Vagina (tissue), 2 donors: Measurements from ENCODE around the gene PLAAT4. TPM values are rescaled to one million over a fixed set of nuclear protein-coding genes. Genes with fewer than 3 reads are reported as not detected.
"Not testable (repeated sequence)": the region's sequence is repeated elsewhere in the genome, so short reads cannot be mapped to it uniquely, and the experiment has no call there.

ENCODE experiments used
- DNase-seq, 2 donors: peaks; one replicate each; pipeline ENCODE4 v3.0.0-alpha.2; 2017; ENCODE audit errors: extremely low spot score in 2 of 2
- H3K27ac ChIP-seq: fragments of 200-600 bp; sonication (generic); one replicate; pipeline ENCODE4 v1.5.1; 2019
- H3K27me3 ChIP-seq: fragments of 200-600 bp; sonication (generic); one replicate; pipeline ENCODE4 v1.5.1; 2019
- H3K36me3 ChIP-seq, 2 donors: fragments of 200-600 bp; sonication (generic); one replicate each; pipeline ENCODE4 v1.5.1; 2017 to 2019
- H3K4me1 ChIP-seq: fragments of 200-600 bp; sonication (generic); one replicate; pipeline ENCODE4 v1.5.1; 2019
- H3K4me3 ChIP-seq, 2 donors: fragments of 200-600 bp; sonication (generic); 1 replicate in 1 of 2; 2 replicates in 1 of 2; pipeline ENCODE4 v1.5.1; 2016 to 2019
- H3K9me3 ChIP-seq: fragments of 200-600 bp; sonication (generic); one replicate; pipeline ENCODE4 v1.5.1; 2019
- POLR2A ChIP-seq, 2 donors: fragments of 450-650 bp; IDR thresholded peaks; one replicate each; pipeline ENCODE4 v1.6.1; 2017; ENCODE audit warnings: antibody characterized with exemption in 2 of 2, mild to moderate bottlenecking in 2 of 2, moderate library complexity in 2 of 2
- POLR2AphosphoS5 ChIP-seq, 2 donors: sonication (generic); formaldehyde crosslinking; IDR thresholded peaks; one replicate each; pipeline ENCODE4 v1.9.0; 2017; ENCODE audit warnings: antibody characterized with exemption in 2 of 2, mild to moderate bottlenecking in 2 of 2, low read depth in 1 of 2; ENCODE audit not compliant: insufficient read depth in 1 of 2
- intact Hi-C: fragments of 100-400 bp; cut with DNase I; formaldehyde crosslinking; loops from one replicate; pipeline ENCODE4 v1.15.1; 2023
- total RNA-seq: library from RNA; depleted of rRNA; stranded (reverse); fragments of >200 nt; gene quantifications from one replicate; pipeline ENCODE4 v1.2.3, GENCODE V29; 2016
- TF ChIP-seq, protein P1 (sequence below), 3 experiments: fragments of 450-650 bp in 2 of 3; fragments of 200-600 bp in 1 of 3; sonication (generic) in 1 of 3; IDR thresholded peaks; one replicate each; pipeline ENCODE4 v1.5.1; 2017 to 2019; ENCODE audit warnings: antibody characterized with exemption in 3 of 3, mild to moderate bottlenecking in 2 of 3, moderate library complexity in 2 of 3

PLAAT4 gene
- total RNA-seq, 1 donor from 2014 or later, result 43.5 TPM

DNA sequence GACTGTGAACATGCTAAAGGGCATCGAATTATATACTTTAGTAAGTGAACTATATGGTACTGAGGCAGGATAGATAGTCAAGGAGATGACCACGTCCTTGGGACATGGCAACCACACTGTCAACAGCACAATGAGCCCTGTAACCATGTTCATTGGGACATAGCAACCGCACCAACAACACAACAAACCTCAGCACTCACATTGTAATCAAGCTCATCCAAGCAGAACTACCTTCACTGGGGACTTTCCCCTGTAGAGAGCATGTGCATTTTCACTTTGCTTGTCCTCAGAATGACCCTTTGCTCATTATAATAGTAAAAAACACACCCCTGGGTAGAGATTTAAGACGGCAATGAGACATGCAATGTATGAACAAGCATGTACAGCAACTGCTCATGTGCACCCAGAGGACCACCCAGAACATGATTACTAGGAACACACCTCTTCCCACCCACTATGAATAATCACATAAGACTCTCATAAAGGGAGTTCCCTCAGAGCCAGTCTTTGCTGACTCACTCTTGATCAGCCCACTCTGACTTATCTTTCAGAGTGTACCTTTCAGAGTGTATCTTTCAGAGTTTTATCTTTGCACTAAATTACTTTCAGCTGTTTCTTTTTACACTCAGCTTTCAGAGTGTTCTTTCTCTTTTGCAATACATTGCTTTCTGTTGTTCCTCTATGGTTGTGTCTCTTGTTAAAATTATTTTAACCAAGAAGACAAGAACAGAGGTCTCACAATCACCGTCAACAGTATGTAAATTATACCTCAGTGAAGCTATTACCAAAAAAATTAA lies 30.6 kb downstream of the PLAAT4 start:
- no peak for DNase-seq

DNA sequence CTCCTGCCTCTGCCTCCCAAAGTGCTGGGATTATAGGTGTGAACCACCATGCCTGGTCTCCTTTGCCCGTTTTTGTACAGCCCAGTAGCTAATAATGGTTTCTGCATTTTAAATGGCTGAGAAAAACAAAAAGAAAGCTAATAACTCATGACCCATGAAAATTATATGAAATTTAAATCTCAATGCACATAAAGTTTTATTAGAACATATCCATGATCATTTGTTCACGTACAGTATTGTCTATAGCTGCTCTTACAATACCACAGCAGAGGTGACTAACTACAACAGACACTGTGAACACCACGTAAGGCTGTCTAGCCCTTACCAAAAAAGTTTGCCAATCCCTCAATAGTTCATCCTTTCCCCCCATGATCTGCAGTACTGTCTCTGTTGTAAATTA lies 33.0 kb downstream of the PLAAT4 start:
- Histone ChIP-seq H3K27me3 (no peaks in the 10 kb centered on the region), H3K36me3 (no peaks in the 10 kb centered on the region), H3K9me3 (no peaks in the 10 kb centered on the region), H3K4me3 (no peak overlapping the region), H3K27ac (no peak overlapping the region), H3K4me1 (peaks cover 26% of the 10 kb centered on the region)
- TF ChIP-seq POLR2A (IDR thresholded peaks at IDR 0.05) (no peak), POLR2AphosphoS5 (IDR thresholded peaks at IDR 0.05; ENCODE audit: insufficient read depth in 1 of 2, low read depth in 1 of 2) (no peak)
- intact Hi-C loops, result no loop called here
- DNase-seq, result no peak

More for the DNA sequence above, 30.6 kb downstream of the PLAAT4 start:
- TF ChIP-seq POLR2A (IDR thresholded peaks at IDR 0.05), result no peak
- TF ChIP-seq POLR2AphosphoS5 (IDR thresholded peaks at IDR 0.05; ENCODE audit: insufficient read depth in 1 of 2, low read depth in 1 of 2), result peak in 1 of 2 donors; percentile 88
- intact Hi-C loops, result no loop called here
- Histone ChIP-seq H3K36me3 (no peaks in the 10 kb centered on the region), H3K27ac (peak overlapping the region; percentile 21), H3K27me3 (no peaks in the 10 kb centered on the region), H3K4me1 (peaks cover 17% of the 10 kb centered on the region), H3K4me3 (no peak overlapping the region), H3K9me3 (no peaks in the 10 kb centered on the region)

DNA sequence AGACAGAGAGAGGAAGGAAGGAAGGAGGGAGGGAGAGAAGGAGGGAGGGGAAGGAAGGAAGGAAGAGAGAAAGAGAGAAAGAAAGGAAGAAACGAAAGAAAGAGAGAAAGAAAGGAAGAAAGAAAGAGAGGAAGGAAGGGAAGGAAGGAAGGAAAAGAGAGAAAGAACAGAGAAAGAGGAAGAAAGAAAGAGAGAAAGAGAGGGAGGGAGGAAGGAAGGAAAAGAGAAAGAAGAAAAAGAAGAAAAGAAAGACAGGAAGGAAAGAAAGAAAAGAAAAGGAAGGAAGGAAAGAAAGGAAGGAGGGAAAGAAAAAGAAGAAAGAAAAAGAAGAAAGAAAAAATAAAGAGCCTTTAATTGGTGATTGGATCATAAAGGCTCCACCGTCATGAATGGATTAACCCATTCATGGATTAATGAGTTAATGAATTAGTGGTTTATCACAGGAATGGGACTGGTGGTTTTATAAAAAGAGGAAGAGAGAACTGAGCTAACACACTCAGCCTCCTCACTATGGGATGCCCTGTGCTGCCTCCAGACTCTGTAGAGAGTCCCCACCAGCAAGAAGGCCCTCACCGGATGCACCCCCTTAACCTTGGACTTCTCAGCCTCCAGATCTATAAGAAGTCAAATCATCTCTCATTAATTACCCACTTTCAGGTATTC lies 35.5 kb downstream of the PLAAT4 start:
- H3K4me3 ChIP-seq, result no peak overlapping the region
- DNase-seq, result no peak
- H3K9me3 ChIP-seq, result no peaks in the 10 kb centered on the region
- TF ChIP-seq, protein P1, sequence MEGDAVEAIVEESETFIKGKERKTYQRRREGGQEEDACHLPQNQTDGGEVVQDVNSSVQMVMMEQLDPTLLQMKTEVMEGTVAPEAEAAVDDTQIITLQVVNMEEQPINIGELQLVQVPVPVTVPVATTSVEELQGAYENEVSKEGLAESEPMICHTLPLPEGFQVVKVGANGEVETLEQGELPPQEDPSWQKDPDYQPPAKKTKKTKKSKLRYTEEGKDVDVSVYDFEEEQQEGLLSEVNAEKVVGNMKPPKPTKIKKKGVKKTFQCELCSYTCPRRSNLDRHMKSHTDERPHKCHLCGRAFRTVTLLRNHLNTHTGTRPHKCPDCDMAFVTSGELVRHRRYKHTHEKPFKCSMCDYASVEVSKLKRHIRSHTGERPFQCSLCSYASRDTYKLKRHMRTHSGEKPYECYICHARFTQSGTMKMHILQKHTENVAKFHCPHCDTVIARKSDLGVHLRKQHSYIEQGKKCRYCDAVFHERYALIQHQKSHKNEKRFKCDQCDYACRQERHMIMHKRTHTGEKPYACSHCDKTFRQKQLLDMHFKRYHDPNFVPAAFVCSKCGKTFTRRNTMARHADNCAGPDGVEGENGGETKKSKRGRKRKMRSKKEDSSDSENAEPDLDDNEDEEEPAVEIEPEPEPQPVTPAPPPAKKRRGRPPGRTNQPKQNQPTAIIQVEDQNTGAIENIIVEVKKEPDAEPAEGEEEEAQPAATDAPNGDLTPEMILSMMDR (IDR thresholded peaks at IDR 0.05), result no peak
- no peak for TF ChIP-seq POLR2A (IDR thresholded peaks at IDR 0.05)
- H3K36me3 ChIP-seq, result no peaks in the 10 kb centered on the region
- no peaks in the 10 kb centered on the region for H3K27me3 ChIP-seq
- H3K27ac ChIP-seq, result no peak overlapping the region
- intact Hi-C loops, result no loop called here
- H3K4me1 ChIP-seq, result peaks cover 31% of the 10 kb centered on the region

DNA sequence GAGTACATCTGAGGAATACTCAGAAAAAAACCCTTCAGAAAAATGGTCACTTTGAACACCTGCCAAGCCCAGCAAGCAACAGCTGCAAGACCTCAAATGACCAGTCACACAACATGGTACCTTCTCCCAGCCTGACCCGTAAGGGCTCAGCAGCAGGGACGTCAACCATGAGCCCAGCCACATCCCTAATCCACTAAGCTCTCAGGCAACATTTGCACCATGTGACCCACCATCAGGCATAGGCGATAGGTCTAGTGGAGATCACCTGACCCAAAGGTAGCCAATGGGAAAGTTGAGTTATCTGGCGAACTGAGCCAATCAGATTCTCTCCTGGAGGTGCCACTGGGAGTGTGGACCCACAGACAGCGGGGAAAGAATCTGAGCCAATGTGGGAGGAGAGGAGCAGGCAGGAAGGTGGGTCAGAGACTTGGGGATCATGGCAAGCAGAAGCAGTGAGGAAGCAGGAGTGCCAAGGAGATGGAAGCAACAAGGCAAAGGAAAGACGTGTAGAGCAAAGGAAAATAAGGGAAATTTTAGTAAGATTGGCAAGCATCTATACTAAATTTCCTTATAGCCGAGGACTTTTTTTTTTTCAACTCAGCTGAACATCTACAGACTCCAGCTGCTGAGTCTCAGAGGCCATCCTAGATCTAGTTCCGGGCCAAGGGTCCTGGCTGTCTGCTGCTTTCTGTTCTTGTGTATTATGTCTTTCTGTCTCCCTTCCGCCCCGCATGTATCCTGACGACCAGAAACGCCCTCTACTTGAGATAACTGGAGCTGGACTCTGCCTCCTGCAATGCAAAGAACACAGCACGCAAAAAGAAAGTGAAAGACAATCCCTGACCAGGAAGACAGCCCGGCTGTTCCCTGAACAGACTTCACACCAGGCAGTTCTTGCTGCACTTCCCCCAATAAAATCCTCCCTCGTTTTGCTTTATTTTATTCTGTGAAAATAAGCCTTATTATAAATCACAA lies 37.6 kb downstream of the PLAAT4 start:
- DNase-seq, result no peak
- no peaks in the 10 kb centered on the region for H3K36me3 ChIP-seq
- no peaks in the 10 kb centered on the region for H3K27me3 ChIP-seq
- intact Hi-C loops, result no loop called here
- peak in 1 of 2 donors; percentile 40 for TF ChIP-seq POLR2AphosphoS5 (IDR thresholded peaks at IDR 0.05; ENCODE audit: insufficient read depth in 1 of 2, low read depth in 1 of 2)
- TF ChIP-seq, protein P1 (IDR thresholded peaks at IDR 0.05), result no peak
- TF ChIP-seq POLR2A (IDR thresholded peaks at IDR 0.05), result no peak
- no peaks in the 10 kb centered on the region for H3K9me3 ChIP-seq
- H3K4me1 ChIP-seq, result peaks cover 21% of the 10 kb centered on the region
- H3K27ac ChIP-seq, result peak overlapping the region; percentile 64
- H3K4me3 ChIP-seq, result peak overlapping the region; percentile 21 to 26

DNA sequence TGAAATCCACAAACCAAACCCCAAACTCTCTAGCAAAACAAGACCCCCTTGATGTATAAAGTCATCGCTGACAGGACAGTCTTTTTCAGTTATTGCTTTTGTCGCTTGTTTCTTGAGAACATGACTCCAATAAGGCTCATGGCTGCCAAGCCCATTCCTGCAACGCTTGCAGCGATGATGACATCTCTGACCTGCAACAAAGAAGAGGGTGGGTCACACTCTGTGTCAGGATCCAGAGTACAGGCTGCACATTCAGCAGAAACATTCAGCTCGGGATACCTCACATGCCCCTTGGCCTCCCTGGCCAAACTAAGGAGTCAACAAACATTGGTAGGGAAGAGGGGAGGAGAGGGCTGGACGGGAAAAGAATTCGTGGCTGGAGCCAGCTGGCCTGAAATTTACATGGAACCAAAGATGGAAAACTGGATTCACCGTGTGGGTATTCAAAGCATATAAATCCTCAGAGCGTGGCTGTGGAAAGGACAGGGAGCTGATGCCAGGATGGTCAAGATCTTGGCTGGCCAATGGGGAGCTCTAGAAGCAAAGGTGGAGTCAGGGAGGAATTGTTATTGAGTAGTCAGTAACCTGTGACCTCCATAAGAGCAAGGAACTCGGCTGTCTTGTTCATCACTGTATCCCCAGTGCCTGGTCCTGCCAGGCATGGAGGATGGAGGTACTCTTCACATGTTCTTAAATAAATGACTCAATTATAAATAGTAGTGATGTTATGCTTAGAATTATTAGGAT lies 38.4 kb downstream of the PLAAT4 start:
- Histone ChIP-seq H3K9me3 (no peaks in the 10 kb centered on the region), H3K27me3 (no peaks in the 10 kb centered on the region), H3K27ac (peak overlapping the region; percentile 64), H3K4me1 (peaks cover 21% of the 10 kb centered on the region), H3K4me3 (peak overlapping the region; percentile 21 to 26), H3K36me3 (no peaks in the 10 kb centered on the region)
- intact Hi-C loops, result no loop called here
- TF ChIP-seq, protein P1 (IDR thresholded peaks at IDR 0.05), result no peak
- TF ChIP-seq POLR2A (IDR thresholded peaks at IDR 0.05) (no peak), POLR2AphosphoS5 (IDR thresholded peaks at IDR 0.05; ENCODE audit: insufficient read depth in 1 of 2, low read depth in 1 of 2) (no peak)
- DNase-seq, result no peak

DNA sequence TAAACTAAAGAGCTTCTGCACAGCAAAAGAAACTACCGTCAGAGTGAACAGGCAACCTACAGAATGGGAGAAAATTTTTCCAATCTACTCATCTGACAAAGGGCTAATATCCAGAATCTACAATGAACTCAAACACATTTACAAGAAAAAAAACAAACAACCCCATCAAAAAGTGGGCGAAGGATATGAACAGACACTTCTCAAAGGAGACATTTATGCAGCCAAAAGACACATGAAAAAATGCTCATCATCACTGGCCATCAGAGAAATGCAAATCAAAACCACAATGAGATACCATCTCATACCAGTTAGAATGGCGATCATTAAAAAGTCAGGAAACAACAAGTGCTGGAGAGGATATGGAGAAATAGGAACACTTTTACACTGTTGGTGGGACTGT lies 42.3 kb downstream of the PLAAT4 start:
- DNase-seq, H3K36me3 ChIP-seq, H3K4me3 ChIP-seq, H3K9me3 ChIP-seq, H3K27ac ChIP-seq, intact Hi-C loops, H3K27me3 ChIP-seq: not testable (repeated sequence)
- peaks cover 17% of the 10 kb centered on the region for H3K4me1 ChIP-seq

DNA sequence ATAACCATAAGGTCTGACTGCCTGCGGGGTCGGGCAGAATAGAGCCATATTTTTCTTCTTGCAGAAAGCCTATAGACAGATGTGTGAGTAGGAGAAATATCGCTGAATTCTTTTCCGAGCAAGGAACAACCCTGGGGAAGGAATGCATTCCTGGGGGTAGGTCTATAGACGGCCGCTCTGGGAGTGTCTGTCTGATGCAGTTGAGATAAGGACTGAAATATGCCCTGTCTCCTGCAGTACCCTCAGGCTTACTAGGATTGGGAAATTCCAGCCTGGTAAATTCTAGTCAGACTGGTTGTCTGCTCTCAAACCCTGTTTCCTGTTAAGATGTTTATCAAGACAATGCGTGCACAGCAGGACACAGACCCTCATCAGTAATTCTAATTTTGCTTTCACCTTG lies 44.6 kb downstream of the PLAAT4 start:
- H3K9me3 ChIP-seq, H3K27ac ChIP-seq, H3K27me3 ChIP-seq, H3K4me1 ChIP-seq, H3K36me3 ChIP-seq, intact Hi-C loops, H3K4me3 ChIP-seq, DNase-seq: not testable (repeated sequence)
